SIG-M5 (cell line): Measurements from ENCODE around the gene ZNF692.
A peak's percentile ranks its signal among the peaks of the same experiment; 100 is the strongest.
"Not testable (repeated sequence)": the region's sequence is repeated elsewhere in the genome, so short reads cannot be mapped to it uniquely, and the experiment has no call there.

ENCODE experiments used
- DNase-seq: peaks from one replicate; lab custom pipeline; 2025; lab: John Stamatoyannopoulos, UW

ZNF692 gene, protein sequence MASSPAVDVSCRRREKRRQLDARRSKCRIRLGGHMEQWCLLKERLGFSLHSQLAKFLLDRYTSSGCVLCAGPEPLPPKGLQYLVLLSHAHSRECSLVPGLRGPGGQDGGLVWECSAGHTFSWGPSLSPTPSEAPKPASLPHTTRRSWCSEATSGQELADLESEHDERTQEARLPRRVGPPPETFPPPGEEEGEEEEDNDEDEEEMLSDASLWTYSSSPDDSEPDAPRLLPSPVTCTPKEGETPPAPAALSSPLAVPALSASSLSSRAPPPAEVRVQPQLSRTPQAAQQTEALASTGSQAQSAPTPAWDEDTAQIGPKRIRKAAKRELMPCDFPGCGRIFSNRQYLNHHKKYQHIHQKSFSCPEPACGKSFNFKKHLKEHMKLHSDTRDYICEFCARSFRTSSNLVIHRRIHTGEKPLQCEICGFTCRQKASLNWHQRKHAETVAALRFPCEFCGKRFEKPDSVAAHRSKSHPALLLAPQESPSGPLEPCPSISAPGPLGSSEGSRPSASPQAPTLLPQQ

DNA sequence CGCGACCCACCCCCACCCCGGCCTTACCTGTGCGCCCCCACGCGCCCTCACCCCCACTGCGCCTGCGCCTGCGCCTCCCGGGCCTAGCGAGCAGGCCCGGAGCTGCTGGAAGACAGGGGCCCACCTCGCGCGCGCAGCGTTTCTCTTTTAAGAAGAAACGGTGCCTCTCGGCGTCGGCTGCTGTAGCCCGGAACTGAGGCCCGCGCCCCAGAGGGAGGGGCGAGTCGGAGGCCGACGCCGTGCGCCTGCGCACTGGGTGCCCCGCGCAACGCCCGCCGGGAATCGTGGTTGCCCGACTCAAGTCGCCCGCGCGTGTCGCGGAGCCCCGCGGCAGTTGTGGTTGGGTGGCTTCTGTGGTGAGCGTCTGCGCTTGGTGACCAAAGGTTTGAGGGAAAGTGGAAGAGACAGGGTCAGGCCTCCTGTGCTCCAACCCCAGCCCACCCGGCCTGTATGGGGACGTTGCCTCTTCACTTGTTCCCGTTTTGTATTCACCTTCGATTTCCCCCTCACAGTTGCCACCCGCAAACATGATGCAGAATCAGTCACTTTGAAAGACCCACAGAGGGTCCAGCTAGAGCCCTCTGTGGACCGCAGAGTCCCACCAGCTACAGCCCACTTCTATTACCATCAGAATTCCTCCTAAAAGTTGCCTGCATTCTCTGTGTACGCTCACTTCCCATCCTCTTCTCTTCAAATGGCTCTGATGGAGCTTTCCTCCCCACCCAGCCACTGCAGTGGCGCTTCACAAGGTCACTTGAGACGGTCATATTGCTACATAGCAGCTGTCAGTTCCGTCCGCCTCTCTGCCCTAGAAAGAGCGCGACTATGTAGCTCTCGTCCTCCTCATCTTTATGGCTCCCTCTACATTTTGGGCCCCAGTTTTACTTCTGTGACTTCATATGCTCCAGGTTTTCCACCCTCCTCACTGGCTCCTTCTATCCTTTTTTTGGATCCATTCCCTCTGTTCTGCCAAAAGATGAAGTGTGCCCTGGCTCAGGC, at the start of gene ZNF692:
ZNF692 (minus strand) TSS at position 195 of the 999 bp plus-strand sequence. CDS start 776 bp downstream, outside the sequence.
- DNase-seq = peak; percentile 96

DNA sequence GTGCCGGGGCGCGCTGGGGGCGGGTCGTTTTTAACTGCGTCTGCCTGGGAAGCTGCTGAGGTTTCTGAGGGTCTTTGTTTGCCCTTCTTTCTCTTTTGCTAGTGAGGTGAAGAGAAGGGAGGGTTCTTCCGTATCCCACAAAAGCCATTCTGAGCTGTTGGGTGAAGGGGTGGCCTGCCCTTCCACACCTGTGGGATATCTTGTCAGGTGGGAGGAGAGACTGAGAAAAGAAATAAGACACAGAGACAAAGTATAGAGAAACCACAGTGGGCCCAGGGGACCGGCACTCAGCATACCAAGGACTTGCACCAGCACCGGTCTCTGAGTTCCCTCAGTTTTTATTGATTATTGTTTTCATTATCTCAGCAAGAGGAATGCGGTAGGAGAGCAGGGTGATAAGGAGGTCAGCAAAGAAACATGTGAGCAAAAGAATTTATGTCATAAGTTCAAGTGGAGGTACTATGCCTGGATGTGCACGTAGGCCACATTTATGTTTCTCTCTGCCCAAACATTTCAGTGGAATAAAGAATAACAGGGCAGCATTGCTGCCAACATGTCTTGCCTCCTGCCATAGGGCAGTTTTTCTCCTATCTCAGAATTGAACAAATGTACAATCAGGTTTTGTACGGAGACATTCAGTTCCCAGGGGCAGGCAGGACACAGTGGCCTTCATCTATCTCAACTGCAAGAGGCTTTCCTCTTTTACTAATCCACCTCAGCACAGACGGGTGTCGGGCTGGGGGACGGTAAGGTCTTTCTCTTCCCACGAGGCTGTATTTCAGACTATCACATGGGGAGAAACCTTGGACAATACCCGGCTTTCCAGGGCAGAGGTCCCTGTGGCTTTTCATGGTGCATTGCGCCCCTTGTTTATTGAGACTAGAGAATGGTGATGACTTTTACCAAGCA, 48.1 kb upstream of the ZNF692 start:
- DNase-seq = no peak

DNA sequence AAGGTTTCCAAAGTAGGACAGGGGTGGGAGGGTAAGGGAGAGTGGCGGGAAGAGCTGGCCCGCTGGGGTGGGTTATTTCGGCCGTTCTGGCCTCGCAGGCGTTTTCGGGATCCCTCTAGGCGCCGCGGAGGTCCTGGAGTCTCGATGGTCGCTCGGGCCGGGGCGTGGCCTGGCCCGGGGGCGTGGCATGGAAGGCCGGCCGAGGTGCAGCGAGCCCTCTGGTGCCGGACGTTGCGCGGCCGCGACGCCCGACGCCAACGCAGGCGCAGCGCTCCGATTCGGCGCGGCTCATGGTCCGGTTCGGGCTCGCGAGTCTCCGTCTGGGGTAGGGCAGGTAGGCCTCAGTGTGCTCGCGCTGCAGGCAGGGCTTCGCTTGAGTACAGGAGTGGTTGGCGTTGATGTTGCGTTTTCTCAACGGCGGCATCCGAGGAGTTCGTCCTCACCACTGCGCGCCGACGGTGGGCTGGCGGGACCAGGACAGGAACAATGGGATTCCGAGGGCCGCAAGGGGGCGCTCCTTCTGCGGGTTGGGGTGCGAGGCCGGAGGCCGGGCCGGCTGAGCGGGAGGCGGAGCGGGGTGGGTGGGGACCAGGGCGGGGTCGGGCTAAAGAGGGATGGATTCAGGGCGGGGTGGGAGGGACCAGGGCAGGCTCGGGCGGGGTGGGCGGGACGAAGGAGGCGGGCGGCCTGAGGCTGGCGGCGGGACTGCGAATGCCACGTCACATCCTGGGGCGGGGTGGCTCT, 47.3 kb upstream of the ZNF692 start, which contains the start of gene PGBD2:
PGBD2 (plus strand) TSS at position 227 of the 744 bp plus-strand sequence. CDS start 7,628 bp downstream, outside the sequence.
- DNase-seq = peak; percentile 76

DNA sequence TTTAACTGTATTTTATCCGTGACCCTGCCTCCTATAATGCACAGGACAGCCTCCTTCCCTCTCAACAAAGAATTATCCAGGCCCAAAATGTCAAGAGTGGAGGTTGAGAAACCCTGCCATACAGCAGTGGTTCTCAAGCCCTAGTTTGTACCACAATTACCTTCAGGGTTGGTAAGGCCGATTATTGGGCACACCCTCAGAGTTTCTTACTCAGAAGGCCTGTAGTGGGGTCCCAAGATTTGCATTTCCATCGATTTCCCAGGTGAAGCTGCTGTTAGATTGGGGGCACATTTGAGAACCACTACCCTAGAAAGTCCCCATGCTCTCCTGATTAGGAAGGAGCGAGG, 46.8 kb upstream of the ZNF692 start:
- DNase-seq = no peak

GRCh38 chr1:248904437-248905216, 45.7 kb upstream of the ZNF692 start:
- DNase-seq = no peak

GRCh38 chr1:248901578-248901977, 42.7 kb upstream of the ZNF692 start:
- DNase-seq = no peak

DNA sequence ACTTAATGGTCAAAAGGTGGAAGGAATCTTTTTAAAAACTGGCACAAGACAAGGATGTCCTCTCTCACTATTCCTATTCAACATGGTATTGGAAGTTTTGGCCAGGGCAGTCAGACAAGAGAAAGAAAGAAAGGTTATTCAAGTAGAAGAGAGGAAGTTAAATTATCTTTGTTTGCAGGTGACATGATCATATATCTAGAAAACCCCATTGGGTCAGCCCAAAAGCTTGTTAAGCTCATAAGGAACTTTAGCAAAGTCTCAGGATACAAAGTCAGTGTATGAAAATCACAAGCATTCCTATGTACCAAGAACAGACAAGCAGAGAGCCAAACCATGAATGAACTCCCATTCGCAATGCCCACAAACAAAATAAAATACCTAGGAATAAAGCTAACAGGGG, 41.8 kb upstream of the ZNF692 start:
- no peak for DNase-seq

DNA sequence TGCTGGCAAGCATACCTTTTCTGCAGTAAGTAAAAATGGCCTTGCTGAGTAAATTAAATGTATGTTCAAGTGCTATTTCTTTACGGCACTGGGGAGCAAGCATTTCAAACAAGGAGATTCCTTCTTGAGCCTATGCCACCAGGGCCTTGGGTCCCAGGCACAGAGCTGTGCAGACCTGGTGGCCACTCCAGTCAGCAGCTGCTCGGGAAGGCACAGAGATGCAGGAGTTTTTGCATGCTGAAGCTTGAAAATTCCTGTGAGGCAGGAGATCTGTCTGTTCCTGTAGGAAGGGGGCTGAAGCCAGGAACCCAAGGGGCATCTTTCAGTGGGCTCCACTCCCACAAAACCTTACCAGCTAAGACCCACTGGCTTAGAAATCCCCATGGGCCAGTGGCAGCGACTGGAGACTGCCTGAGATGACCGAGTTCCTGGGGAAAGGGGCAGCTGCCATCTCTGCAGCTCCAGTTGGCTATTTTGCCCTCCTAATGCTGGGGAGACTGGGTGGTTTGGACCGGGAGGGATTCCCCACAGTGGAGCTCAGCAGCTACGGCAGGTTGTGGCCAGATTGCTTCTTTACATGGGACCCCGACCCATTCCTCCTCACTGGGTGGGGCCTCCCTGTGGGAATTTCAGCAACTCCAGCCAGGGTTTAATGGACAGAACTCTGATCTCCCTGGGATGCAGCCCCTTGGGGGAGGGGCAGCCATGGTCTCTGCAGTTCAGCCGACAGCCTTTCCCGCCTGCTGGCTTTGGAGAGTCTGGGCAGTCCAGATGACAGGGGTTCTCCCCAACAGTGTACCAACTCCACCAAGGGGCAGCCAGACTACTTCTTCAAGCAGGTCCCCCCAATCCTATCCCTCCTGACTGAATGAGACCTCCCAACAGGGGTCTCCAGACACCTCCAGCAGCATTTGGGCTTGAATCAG, 38.8 kb upstream of the ZNF692 start:
- DNase-seq = no peak

- no peak for DNase-seq
These were observed 36.0 kb upstream of the ZNF692 start for GRCh38 chr1:248894837-248895236.

DNA sequence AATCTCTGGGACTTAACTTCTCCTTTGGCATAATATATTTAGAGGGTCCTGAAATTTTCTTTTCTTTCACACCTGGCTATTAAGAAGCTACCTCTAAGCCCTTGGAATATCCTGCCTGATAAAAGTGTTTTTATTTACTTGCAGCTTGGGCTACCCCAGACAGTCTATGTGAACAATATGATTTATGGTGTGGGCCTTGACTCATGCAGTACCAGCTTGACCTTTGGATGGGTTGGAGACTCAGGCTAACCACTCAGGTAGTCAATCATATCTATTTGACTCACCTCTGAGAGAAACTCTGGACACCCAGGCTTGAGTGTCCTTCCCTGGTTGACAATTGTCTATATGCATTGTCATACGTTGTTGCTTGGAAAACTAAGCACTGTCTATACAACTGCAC, 33.7 kb upstream of the ZNF692 start:
- no peak for DNase-seq

DNA sequence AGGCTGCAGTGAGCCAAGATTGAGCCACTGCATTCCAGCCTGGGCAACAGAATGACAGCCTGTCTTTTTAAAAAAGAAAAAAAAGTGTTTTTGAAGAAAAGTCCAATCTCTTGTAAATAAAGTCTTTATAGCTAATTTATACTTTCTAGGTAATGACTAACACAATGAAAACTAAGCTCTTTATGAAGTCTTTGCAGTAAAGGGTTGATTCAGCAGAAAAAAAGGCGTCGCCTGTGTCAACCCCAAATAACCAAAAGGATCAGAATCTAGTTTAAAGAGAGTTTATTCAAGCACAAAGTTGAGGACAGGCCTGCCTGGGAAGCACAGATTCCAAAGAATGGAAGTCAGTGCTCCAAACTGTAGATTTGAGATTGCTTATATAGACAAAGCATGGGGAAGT, 32.9 kb upstream of the ZNF692 start:
- DNase-seq = no peak

GRCh38 chr1:248890549-248891498, 31.9 kb upstream of the ZNF692 start:
- DNase-seq = no peak

- not testable (repeated sequence) for DNase-seq
These were observed 31.0 kb upstream of the ZNF692 start for GRCh38 chr1:248889914-248890243.

DNA sequence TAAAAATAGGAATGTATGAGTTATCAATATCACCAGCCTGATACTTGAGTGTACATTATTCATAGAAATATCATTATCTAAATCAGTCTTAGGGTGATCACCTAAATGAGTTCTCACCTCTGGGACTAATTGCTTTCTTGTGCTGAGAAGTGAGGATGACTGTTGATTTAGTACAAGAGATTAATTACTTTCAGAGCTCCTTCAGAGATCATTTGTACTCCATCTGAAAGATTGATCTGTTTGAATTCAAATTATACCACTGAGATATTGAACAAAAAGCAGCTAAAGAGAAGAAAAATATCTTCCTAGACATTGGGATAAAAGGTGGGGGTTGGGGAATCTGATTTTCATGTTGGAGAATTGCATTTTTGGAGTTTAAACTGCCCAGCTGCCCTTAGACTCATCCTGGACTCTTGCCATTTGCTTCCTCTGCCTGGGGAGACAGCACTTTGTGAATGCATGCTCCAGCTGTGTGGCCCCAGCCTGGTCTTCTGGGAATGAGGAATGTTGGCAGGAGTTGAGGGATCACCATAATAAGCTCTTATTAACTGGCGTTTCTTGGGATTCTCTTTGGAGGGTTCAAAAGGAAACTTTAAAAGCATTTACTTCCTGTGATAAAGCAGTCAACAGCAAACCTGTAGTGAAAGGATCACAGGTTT, 27.5 kb upstream of the ZNF692 start:
- DNase-seq = no peak

DNA sequence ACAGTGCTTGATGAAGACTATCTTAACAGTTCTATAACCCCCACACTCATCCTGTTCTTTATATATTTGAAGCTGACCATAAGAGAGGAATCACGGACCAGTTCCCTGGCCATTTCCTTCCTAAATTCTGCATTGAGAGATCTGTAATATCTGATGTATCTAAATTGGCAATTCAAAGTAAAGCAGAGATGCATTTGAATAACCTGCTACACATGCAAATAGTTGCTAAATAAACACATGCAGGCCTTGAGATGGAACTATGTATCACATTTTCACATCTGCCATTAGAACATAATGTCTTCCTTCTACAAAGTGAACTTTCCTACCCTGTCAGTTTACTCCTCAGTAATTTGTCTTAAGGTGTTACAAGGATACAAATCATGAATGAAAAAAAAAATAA, 26.8 kb upstream of the ZNF692 start:
- DNase-seq = no peak

DNA sequence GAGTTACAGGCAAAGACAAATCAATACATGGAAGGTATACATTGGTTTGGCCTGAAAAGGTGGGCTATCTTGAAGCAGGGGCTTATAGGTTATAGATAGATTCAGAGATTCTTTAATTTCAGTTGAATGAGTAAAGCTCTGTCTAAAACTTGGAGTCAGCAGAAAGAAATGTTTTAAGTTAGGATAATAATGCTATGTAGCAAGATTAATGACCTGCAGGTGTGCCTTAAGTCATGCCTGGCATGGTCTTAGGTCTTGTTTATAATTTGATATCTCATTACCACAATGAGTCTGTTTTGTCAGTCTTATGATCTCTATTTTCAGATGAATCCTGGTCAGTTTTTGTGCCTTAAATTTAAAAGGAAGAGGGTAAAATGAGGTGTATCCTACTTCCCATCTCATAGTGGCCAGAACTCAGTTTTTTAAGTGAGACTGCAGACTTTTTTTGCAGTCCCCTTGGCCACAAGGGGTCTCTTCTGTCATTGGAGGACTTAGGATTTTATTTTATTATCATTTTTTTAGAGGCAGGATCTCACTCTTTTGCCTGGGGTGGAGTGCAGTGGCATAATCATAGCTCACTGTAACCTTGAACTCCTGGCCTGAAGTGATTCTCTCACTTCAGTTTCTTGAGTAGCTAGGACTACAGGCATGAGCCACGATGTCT, 25.9 kb upstream of the ZNF692 start:
- no peak for DNase-seq

- not testable (repeated sequence) for DNase-seq
These were observed 23.5 kb upstream of the ZNF692 start for GRCh38 chr1:248882427-248882826.
